ENCODE measurements around the gene FAM32A. TPM values are rescaled to one million over a fixed set of nuclear protein-coding genes. Genes with fewer than 3 reads are reported as not detected.

Gene FAM32A
- polyA plus RNA-seq, 1 experiment: 156 TPM

DNA sequence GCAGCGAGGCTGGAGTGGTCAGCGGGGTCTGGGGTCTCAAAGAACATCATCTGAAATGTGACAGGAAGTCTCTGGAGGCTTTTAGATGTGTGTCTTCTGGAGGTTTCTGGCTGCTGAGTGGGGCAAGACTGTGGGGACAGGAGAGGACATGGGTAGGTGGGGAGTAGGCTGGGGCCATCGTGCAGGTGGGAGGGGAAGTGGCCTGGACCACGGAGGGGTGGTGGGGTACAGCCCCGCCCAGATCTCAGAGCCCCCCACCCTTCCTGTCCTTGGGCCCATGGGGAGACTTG, 18.7 kb downstream of the FAM32A start:
- CTCF ChIA-PET: no interaction called here
- Histone ChIP-seq H3K27me3 (ENCODE audit: control insufficient read depth, insufficient read depth, low read length) (no peaks in the 10 kb centered on the region), H3K4me3 (ENCODE audit: low read depth, low read length) (no peak overlapping the region), H3K36me3 (ENCODE audit: control insufficient read depth, insufficient read depth, low read length) (peaks cover 37% of the 10 kb centered on the region)
- POLR2A ChIA-PET: no interaction called here
- DNase-seq (ENCODE audit: low read depth): no peak
- TF ChIP-seq, protein P1, sequence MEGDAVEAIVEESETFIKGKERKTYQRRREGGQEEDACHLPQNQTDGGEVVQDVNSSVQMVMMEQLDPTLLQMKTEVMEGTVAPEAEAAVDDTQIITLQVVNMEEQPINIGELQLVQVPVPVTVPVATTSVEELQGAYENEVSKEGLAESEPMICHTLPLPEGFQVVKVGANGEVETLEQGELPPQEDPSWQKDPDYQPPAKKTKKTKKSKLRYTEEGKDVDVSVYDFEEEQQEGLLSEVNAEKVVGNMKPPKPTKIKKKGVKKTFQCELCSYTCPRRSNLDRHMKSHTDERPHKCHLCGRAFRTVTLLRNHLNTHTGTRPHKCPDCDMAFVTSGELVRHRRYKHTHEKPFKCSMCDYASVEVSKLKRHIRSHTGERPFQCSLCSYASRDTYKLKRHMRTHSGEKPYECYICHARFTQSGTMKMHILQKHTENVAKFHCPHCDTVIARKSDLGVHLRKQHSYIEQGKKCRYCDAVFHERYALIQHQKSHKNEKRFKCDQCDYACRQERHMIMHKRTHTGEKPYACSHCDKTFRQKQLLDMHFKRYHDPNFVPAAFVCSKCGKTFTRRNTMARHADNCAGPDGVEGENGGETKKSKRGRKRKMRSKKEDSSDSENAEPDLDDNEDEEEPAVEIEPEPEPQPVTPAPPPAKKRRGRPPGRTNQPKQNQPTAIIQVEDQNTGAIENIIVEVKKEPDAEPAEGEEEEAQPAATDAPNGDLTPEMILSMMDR (IDR thresholded peaks at IDR 0.05; ENCODE audit: insufficient read depth, low read depth, low read length): no peak

DNA sequence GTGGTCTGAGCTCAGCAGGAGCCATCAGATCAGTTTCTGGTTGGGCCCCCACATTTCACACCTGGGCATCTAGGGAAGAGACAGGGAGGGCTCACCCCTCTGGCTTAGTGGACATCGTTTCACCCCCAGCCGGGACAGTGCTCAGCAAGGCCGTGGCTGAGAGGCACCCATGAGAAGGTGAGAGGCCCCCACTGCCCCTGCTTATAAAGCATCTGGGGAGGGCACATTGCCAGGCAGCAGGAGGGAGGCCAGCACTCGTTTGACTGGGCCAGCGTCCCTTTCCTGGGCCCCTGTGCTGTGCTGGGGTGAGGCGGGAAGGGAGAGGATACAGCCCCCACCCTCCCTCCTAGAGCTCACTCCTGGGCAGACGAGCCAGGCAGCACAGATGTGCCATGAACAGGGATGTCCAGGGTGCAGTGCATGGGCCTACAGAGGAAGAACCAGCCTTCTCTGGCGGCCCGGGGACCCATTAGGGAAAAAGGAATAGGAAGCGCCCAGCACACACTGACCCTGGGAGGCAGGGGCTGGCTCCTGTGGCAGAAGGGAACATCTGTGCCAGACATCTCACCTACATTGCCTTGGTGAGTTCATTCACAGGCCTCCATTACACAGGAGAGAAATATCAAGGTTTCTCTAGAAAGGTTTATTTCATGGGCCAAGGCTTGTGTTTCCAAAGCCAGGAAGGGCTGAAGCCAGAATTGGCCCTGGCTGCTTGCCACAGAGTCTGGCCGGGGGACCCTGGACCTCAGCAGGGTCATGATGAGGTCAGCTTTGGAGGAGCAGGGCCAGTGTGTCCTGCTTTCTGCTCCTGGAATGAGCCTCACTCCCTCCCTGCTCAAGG, 20.2 kb downstream of the FAM32A start:
- ChIA-PET POLR2A (no interaction called here), CTCF (no interaction called here)
- Histone ChIP-seq H3K27me3 (ENCODE audit: control insufficient read depth, insufficient read depth, low read length) (no peaks in the 10 kb centered on the region), H3K4me3 (ENCODE audit: low read depth, low read length) (no peak overlapping the region), H3K36me3 (ENCODE audit: control insufficient read depth, insufficient read depth, low read length) (peaks cover 35% of the 10 kb centered on the region)
- no peak for DNase-seq (ENCODE audit: low read depth)
- TF ChIP-seq, protein P1 (IDR thresholded peaks at IDR 0.05; ENCODE audit: insufficient read depth, low read depth, low read length): no peak

DNA sequence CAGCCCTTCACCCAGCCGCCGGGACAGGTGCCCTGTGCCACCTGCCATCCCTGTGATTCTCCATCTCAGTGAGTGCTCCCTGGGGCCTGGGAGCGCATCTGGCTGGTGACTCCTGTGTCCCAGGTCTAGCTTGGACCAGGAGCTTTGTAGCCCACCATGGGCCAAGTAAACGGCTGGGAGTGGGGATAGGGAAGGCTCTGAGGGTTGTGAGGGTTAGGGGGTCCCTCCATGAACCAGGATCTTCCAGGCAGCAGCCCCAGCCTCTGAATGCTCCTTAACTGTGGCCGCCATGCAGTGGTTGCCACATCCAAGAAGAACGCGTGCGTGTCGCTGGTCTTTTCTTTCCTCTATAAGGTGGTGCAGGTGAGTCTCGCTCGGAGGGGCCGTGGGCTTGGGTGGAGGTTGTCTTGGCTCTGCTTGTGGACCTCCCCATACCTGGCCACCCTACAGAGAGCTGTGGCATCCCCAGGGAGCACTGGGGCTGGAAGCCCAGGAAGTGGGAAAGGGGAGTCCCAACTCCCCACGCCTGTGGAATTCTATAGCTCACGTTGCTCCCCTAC, 20.9 kb downstream of the FAM32A start:
- ChIA-PET POLR2A (no interaction called here), CTCF (no interaction called here)
- Histone ChIP-seq H3K27me3 (ENCODE audit: control insufficient read depth, insufficient read depth, low read length) (no peaks in the 10 kb centered on the region), H3K4me3 (ENCODE audit: low read depth, low read length) (no peak overlapping the region), H3K36me3 (ENCODE audit: control insufficient read depth, insufficient read depth, low read length) (peaks cover 35% of the 10 kb centered on the region)
- TF ChIP-seq, protein P1 (IDR thresholded peaks at IDR 0.05; ENCODE audit: insufficient read depth, low read depth, low read length): no peak
- no peak for DNase-seq (ENCODE audit: low read depth)

DNA sequence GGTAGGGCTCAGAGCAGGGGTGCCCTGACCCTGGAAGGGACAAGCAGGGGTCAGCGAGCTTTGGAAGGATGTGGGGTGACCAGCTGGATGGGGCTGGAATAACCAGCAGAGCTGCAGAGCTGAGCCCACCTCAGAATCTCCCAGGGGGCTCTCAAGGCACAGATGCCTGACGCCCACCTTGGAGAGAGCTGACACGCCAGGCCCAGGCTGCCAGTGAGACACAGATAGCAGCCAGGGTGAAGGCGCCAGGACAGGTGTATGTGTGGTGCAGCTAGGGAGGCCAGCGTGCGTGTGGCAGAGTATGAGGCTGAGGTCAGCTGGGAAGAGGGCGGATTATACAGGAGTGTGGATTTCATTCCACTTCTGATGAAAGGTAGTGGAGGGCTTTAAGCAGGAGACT, 21.4 kb downstream of the FAM32A start:
- ChIA-PET CTCF (interaction anchor here (1.2 kb wide), 1 partner anchor 176 kb away, joined by 4 read pairs; no protein-coding TSS in a partner anchor), POLR2A (no interaction called here)
- no peak for DNase-seq (ENCODE audit: low read depth)
- TF ChIP-seq, protein P1 (IDR thresholded peaks at IDR 0.05; ENCODE audit: insufficient read depth, low read depth, low read length): no peak
- H3K36me3 ChIP-seq (ENCODE audit: control insufficient read depth, insufficient read depth, low read length): peaks cover 35% of the 10 kb centered on the region
- H3K4me3 ChIP-seq (ENCODE audit: low read depth, low read length): no peak overlapping the region
- no peaks in the 10 kb centered on the region for H3K27me3 ChIP-seq (ENCODE audit: control insufficient read depth, insufficient read depth, low read length)

DNA sequence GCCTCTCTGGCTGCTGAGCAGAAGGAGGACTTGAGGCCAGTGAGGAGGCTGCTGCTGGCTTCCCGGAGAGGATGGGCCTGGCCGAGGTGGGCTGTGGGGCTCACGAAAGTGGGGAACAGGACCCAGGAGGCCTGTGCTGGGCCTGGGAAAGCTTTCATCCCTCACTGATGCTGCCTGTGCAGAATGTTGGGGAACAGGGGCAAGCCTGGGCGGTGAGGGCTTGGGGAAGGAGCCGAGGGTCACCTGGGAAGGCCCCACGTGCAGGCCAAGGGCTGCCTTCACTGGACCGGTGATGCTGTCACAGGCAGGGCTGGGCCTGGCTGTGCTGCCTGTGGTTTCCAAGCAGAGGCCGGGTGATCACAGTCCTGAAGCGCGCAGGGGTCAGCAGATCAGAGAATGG, 21.9 kb downstream of the FAM32A start:
- ChIA-PET CTCF (interaction anchor here (1.2 kb wide), 1 partner anchor 176 kb away, joined by 4 read pairs; no protein-coding TSS in a partner anchor), POLR2A (no interaction called here)
- Histone ChIP-seq H3K36me3 (ENCODE audit: control insufficient read depth, insufficient read depth, low read length) (peaks cover 31% of the 10 kb centered on the region), H3K4me3 (ENCODE audit: low read depth, low read length) (no peak overlapping the region), H3K27me3 (ENCODE audit: control insufficient read depth, insufficient read depth, low read length) (no peaks in the 10 kb centered on the region)
- DNase-seq (ENCODE audit: low read depth): no peak
- TF ChIP-seq, protein P1 (IDR thresholded peaks at IDR 0.05; ENCODE audit: insufficient read depth, low read depth, low read length): no peak

All from BJ (cell line).